ENCODE data around the gene RPGRIP1L.

DNA sequence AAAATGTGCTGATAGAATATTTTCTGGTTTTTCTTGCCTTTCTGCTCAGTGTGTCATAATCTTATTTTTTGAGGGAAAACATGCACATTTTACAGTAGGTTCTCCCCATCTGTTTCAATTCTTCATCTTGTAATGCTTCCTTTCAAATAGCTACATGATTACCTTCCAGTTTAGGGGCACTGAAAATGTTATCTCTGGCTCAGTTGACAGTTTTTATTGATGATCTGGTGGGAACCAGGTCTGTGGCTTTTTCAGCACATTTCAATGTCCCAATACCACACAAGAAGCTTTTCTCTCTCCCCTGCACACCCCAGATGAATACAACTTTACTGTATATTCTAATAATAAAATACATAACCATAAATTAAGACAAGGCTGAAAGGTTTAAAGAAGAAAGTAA lies 36.8 kb upstream of the RPGRIP1L start:
- TF ChIP-seq EZH2phosphoT487 (IDR thresholded peaks at IDR 0.05; ENCODE audit: borderline replicate concordance, low read length) (no peak), EZH2 (IDR thresholded peaks at IDR 0.05; ENCODE audit: low read length, unreplicated experiment) (no peak), CTCF (conservative IDR thresholded peaks at IDR 0.05; ENCODE audit: low read depth, low read length) (no peak)

All from PC-3 (cell line).